B cell (primary cell): ENCODE measurements around the gene COL5A3. TPM values are rescaled to one million over a fixed set of nuclear protein-coding genes. Genes with fewer than 3 reads are reported as not detected.

Source experiments
- ATAC-seq: fragments of 200-7000 bp; cut with Tn5 transposase; one replicate; pipeline ENCODE4 v1.10.0; 2021; ENCODE audit warnings: low read depth, mild to moderate bottlenecking, moderate number of reproducible peaks, moderate library complexity
- CTCF ChIA-PET: fragments of 350-600 bp; sonication (Branson Sonifier 250); formaldehyde crosslinking; loops from one replicate; lab custom pipeline; 2021; ENCODE audit warnings: antibody characterized with exemption, inconsistent platforms; lab: Charles Lee
- POLR2A ChIA-PET: fragments of 350-600 bp; sonication (Branson Sonifier 250); formaldehyde crosslinking; loops from one replicate; lab custom pipeline; 2021; ENCODE audit warnings: antibody characterized with exemption; lab: Charles Lee
- DNase-seq: peaks from one replicate; pipeline ENCODE4 v3.0.0; 2013
- H2AFZ ChIP-seq: 2 replicates; pipeline ENCODE4 v1.6.1; 2012; ENCODE audit warnings: mild to moderate bottlenecking, low read depth, low read length; ENCODE audit not compliant: insufficient read depth, poor library complexity, severe bottlenecking
- H3K27ac ChIP-seq, 2 donors: 1 replicate in 1 of 2; 2 replicates in 1 of 2; pipeline ENCODE4 v1.5.1; 2012 to 2013; ENCODE audit warnings: low read length in 2 of 2, mild to moderate bottlenecking in 2 of 2, moderate library complexity in 1 of 2
- H3K27me3 ChIP-seq, 4 experiments: fragments of 200-600 bp in 1 of 4; sonication (generic) in 1 of 4; replicated peaks in 1 of 4; 1 replicate in 2 of 4; 2 replicates in 2 of 4; pipeline versions ENCODE4 v1.6.1 to v1.7.0; 2013 to 2016; ENCODE audit warnings: low read length in 3 of 4, mild to moderate bottlenecking in 2 of 4, mixed read lengths in 1 of 4, moderate library complexity in 1 of 4; ENCODE audit not compliant: insufficient read depth in 4 of 4, control insufficient read depth in 3 of 4; ENCODE audit errors: control extremely low read depth in 1 of 4
- H3K36me3 ChIP-seq, 2 experiments: replicated peaks in 1 of 2; 1 replicate in 1 of 2; 2 replicates in 1 of 2; pipeline versions ENCODE4 v1.6.1 to v1.7.1; 2013; ENCODE audit warnings: low read length in 1 of 2; ENCODE audit not compliant: insufficient read depth in 2 of 2, control insufficient read depth in 1 of 2; ENCODE audit errors: control extremely low read depth in 1 of 2, extremely low read depth in 1 of 2
- H3K4me1 ChIP-seq, 2 donors: fragments of 200-600 bp in 1 of 2; sonication (generic) in 1 of 2; 1 replicate in 1 of 2; 2 replicates in 1 of 2; pipeline versions ENCODE4 v1.5.1 to v1.6.1; 2013 to 2017; ENCODE audit warnings: low read length in 2 of 2; ENCODE audit not compliant: control insufficient read depth in 2 of 2, insufficient read depth in 2 of 2
- H3K4me2 ChIP-seq: replicated peaks from 2 replicates; pipeline ENCODE3; 2012; ENCODE audit warnings: mild to moderate bottlenecking, low read depth, low read length; ENCODE audit not compliant: poor library complexity, severe bottlenecking
- H3K4me3 ChIP-seq, 5 experiments: fragments of 200-600 bp in 1 of 5; sonication (generic) in 1 of 5; 1 replicate in 3 of 5; 2 replicates in 2 of 5; pipeline versions ENCODE4 v1.5.1 to v1.7.0; 2011 to 2016; ENCODE audit warnings: low read length in 4 of 5, mild to moderate bottlenecking in 4 of 5, low read depth in 2 of 5, control low read depth in 1 of 5, moderate library complexity in 1 of 5; ENCODE audit not compliant: insufficient read depth in 1 of 5; ENCODE audit errors: control extremely low read depth in 1 of 5, extremely low read depth in 1 of 5
- H3K79me2 ChIP-seq: fragments of 200-600 bp; sonication (generic); one replicate; pipeline ENCODE4 v1.6.0; 2016; ENCODE audit warnings: low read length; ENCODE audit not compliant: control insufficient read depth, insufficient read depth
- H3K9ac ChIP-seq: fragments of 200-600 bp; sonication (generic); 2 replicates; pipeline ENCODE4 v1.6.1; 2017; ENCODE audit warnings: mild to moderate bottlenecking, low read length, moderate library complexity
- H3K9me3 ChIP-seq, 3 donors: one replicate each; pipeline versions ENCODE4 v1.6.1 to v1.7.1; 2013; ENCODE audit warnings: low read length in 2 of 3; ENCODE audit not compliant: control insufficient read depth in 2 of 3, insufficient read depth in 1 of 3; ENCODE audit errors: control extremely low read depth in 1 of 3
- H4K20me1 ChIP-seq: 2 replicates; pipeline ENCODE4 v1.6.0; 2012; ENCODE audit warnings: mild to moderate bottlenecking, low read length; ENCODE audit not compliant: insufficient read depth, control insufficient read depth, poor library complexity, severe bottlenecking
- H3K27ac Mint-ChIP-seq: one replicate; pipeline ENCODE4 v1.8.0; 2021; ENCODE audit warnings: mixed read lengths
- H3K27me3 Mint-ChIP-seq: one replicate; pipeline ENCODE4 v1.8.0; 2021; ENCODE audit warnings: mixed read lengths
- H3K4me1 Mint-ChIP-seq: one replicate; pipeline ENCODE4 v1.8.0; 2021; ENCODE audit warnings: mixed read lengths
- H3K4me3 Mint-ChIP-seq: one replicate; pipeline ENCODE4 v1.8.0; 2021; ENCODE audit warnings: mixed read lengths
- H3K9me3 Mint-ChIP-seq: one replicate; pipeline ENCODE4 v1.8.0; 2022; ENCODE audit warnings: mixed read lengths; ENCODE audit not compliant: insufficient read depth
- EZH2 ChIP-seq: IDR thresholded peaks from 2 replicates; pipeline ENCODE4 v1.6.1; 2012; ENCODE audit warnings: borderline replicate concordance, low read depth, mild to moderate bottlenecking, moderate library complexity, low read length; ENCODE audit not compliant: insufficient read depth, poor library complexity, severe bottlenecking
- WGBS: methylation state at CpG from one replicate; pipeline ENCODE4 v1.1.5; 2013; ENCODE audit warnings: missing lambda C conversion rate; ENCODE audit not compliant: insufficient coverage; 5-methylcytosine and 5-hydroxymethylcytosine counted together
- intact Hi-C: fragments of 100-400 bp; cut with micrococcal nuclease; formaldehyde crosslinking; loops from one replicate; pipeline ENCODE4 v1.10.0; 2022
- polyA plus RNA-seq: library from polyadenylated mRNA; depleted of rRNA; stranded (reverse); fragments of >200 nt; gene quantifications from 2 replicates; pipeline ENCODE4 v1.2.3, GENCODE V29; 2012
- total RNA-seq, 2 donors: library from RNA; stranded (reverse); fragments of 120-200 nt in 1 of 2; gene quantifications; 1 replicate in 1 of 2; 2 replicates in 1 of 2; pipeline versions ENCODE4 v1.2.3 to v1.2.4, GENCODE V29; 2013 to 2022
- TF ChIP-seq, protein P1 (sequence below): fragments of 200-600 bp; IDR thresholded peaks from one replicate; pipeline ENCODE4 v1.8.0; 2022; ENCODE audit warnings: antibody characterized with exemption, mild to moderate bottlenecking

Gene COL5A3
- total and polyA plus RNA-seq, 2 donors (not counting 1 experiment from before 2014, with no cell fraction given) = 0.01 TPM; not detected in 1

DNA sequence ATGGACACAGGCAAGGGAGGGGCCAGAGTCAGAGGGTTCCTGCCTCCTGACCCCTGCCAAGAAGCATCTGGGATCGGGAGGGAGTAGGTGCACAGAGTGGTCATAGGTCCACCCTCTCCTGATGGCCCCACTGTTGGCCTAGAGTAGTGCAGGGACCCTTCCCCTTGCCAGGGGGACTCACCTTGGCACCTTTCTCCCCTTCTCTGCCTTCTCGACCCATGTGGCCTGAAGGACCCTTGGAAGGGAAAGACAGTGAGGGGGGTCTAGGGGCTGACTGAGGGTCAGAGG lies 40.7 kb downstream of the COL5A3 start:
- Histone ChIP-seq H3K4me1 (no peaks in the 10 kb centered on the region), H3K36me3 (no peaks in the 10 kb centered on the region), H3K9ac (no peak overlapping the region), H4K20me1 (no peaks in the 10 kb centered on the region), H2AFZ (no peak overlapping the region), H3K27me3 (peaks cover 0 to 35% (median 6%) of the 10 kb centered on the region in 4 experiments), H3K9me3 (peaks cover 0 to 4% (median 0%) of the 10 kb centered on the region in 3 donors), H3K4me2 (no peak overlapping the region), H3K27ac (no peak overlapping the region), H3K79me2 (no peaks in the 10 kb centered on the region), H3K4me3 (no peak overlapping the region)
- intact Hi-C loops = no loop called here
- H3K27me3 Mint-ChIP-seq = peaks cover 30% of the 10 kb centered on the region
- no peaks in the 10 kb centered on the region for H3K9me3 Mint-ChIP-seq
- no peaks in the 10 kb centered on the region for H3K4me1 Mint-ChIP-seq
- no peak overlapping the region for H3K4me3 Mint-ChIP-seq
- H3K27ac Mint-ChIP-seq = no peak overlapping the region
- no peak for ATAC-seq
- WGBS = 60% methylated on average over 1 of the region's 2 CpGs
- TF ChIP-seq, protein P1, sequence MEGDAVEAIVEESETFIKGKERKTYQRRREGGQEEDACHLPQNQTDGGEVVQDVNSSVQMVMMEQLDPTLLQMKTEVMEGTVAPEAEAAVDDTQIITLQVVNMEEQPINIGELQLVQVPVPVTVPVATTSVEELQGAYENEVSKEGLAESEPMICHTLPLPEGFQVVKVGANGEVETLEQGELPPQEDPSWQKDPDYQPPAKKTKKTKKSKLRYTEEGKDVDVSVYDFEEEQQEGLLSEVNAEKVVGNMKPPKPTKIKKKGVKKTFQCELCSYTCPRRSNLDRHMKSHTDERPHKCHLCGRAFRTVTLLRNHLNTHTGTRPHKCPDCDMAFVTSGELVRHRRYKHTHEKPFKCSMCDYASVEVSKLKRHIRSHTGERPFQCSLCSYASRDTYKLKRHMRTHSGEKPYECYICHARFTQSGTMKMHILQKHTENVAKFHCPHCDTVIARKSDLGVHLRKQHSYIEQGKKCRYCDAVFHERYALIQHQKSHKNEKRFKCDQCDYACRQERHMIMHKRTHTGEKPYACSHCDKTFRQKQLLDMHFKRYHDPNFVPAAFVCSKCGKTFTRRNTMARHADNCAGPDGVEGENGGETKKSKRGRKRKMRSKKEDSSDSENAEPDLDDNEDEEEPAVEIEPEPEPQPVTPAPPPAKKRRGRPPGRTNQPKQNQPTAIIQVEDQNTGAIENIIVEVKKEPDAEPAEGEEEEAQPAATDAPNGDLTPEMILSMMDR = no peak
- TF ChIP-seq EZH2 = no peak
- CTCF ChIA-PET = no interaction called here
- DNase-seq = no peak
- POLR2A ChIA-PET = no interaction called here

DNA sequence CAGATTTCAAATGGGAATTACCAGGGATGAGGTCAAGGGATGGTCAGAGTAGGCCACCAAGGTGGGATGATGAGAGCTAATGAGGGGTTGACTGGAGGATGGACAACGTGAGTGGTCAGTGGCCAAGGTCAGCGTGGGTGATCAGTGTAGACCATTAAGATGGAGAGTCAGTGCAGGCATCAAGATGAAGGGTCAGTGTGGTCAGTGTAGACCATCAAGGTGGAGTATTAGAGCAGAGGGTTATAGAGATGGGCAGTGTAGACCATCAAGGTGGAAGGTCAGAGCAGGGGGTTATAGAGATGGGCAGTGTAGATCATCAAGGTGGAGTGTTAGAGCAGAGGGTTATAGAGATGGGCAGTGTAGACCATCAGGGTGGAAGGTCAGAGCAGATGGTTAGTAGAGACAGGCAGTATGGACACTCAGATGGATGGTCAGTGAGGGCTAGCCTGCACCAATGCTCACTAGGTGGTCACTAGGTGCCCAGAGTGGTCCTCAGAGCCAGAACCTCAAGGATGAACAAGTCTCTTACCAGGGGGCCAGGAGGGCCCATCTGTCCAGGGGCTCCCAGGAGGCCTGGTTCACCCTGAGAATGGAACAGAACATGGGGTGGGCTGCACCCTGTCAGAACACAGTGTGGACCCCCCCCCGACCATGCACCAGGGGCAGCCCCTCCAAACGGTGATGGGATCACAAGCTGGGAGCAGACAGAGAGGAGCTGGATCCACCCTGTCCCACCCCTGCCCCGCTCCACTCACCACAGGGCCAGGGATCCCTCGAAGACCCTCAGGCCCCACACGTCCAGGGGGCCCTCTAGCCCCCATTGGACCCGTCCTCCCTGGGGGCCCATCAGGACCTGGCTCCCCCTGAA lies 41.2 kb downstream of the COL5A3 start:
- Histone ChIP-seq H4K20me1 (no peaks in the 10 kb centered on the region), H3K9me3 (peaks cover 0 to 4% (median 0%) of the 10 kb centered on the region in 3 donors), H2AFZ (no peak overlapping the region), H3K4me1 (no peaks in the 10 kb centered on the region), H3K4me2 (no peak overlapping the region), H3K27me3 (peaks cover 0 to 37% (median 6%) of the 10 kb centered on the region in 4 experiments), H3K27ac (no peak overlapping the region), H3K4me3 (no peak overlapping the region), H3K9ac (no peak overlapping the region), H3K79me2 (no peaks in the 10 kb centered on the region), H3K36me3 (no peaks in the 10 kb centered on the region)
- intact Hi-C loops = no loop called here
- ChIA-PET POLR2A (no interaction called here), CTCF (no interaction called here)
- DNase-seq = no peak
- H3K9me3 Mint-ChIP-seq = no peaks in the 10 kb centered on the region
- no peak for ATAC-seq
- no peak overlapping the region for H3K27ac Mint-ChIP-seq
- H3K4me1 Mint-ChIP-seq = no peaks in the 10 kb centered on the region
- peaks cover 30% of the 10 kb centered on the region for H3K27me3 Mint-ChIP-seq
- no peak for TF ChIP-seq EZH2
- TF ChIP-seq, protein P1 = no peak
- H3K4me3 Mint-ChIP-seq = no peak overlapping the region
- WGBS = 67% methylated on average over 8 of the region's 8 CpGs
